PFSK-1 (cell line): ENCODE measurements around the gene FGL2.

ENCODE experiments used
- REST ChIP-seq, 2 experiments: IDR thresholded peaks; 2 replicates each; pipeline versions ENCODE4 v1.6.1 to v1.8.0; 2011 to 2012; ENCODE audit warnings: low read depth in 2 of 2, low read length in 2 of 2, control low read depth in 1 of 2, inconsistent platforms in 1 of 2, mild to moderate bottlenecking in 1 of 2, moderate library complexity in 1 of 2; ENCODE audit not compliant: insufficient read depth in 1 of 2
- TAF1 ChIP-seq: IDR thresholded peaks from 2 replicates; pipeline ENCODE4 v1.6.1; 2012; ENCODE audit warnings: low read length, control low read depth, borderline replicate concordance; ENCODE audit not compliant: insufficient read depth

DNA sequence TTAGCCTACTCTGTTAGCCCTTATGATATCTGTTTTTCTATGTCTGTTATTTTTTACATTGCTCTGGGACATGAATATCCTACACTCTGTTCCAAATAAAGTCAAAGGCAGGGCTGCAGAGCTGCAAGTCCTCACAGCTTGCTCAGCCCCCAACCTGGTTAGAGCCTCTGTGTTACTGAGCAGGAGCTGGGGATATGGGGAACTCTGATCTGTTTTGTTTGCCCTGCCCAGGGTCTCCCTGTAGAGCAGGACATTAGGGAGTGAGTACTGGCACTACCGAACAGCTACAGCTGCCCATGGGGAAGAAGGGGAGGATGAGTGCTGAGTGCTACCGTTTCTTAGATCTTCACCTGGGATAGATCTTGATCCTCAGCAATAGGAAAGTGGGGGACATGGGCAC, 32.8 kb upstream of the FGL2 start:
- TF ChIP-seq REST (IDR thresholded peaks at IDR 0.05; ENCODE audit: insufficient read depth in 1 of 2, low read depth in 2 of 2, low read length in 2 of 2) (no peak), TAF1 (no peak)
